GM12878 (cell line): Measurements from ENCODE around the gene AURKAIP1. TPM values are rescaled to one million over a fixed set of nuclear protein-coding genes. Genes with fewer than 3 reads are reported as not detected.
A peak's percentile ranks its signal among the peaks of the same experiment; 100 is the strongest.

Experiments
- ATAC-seq: fragments of 200-7000 bp; cut with Tn5 transposase; 3 replicates; pipeline ENCODE4 v1.9.1; 2020; ENCODE audit warnings: mild to moderate bottlenecking, moderate library complexity
- BruUV-seq: library from RNA; stranded (reverse); fragments of 400-500 nt; replicated peaks from 2 replicates; lab custom pipeline; 2021; lab: Mats Ljungman, UMichigan
- CTCF ChIA-PET: fragments of 300-600 bp; sonication (Branson Sonifier 250); formaldehyde crosslinking; extraction: SDS; loops from one replicate; lab custom pipeline; 2021; ENCODE audit warnings: inconsistent platforms; lab: Yijun Ruan, JAX
- POLR2A ChIA-PET: fragments of 350-600 bp; formaldehyde crosslinking; extraction: SDS; loops from one replicate; lab custom pipeline; 2021; ENCODE audit warnings: inconsistent platforms; lab: Charles Lee
- RAD21 ChIA-PET: fragments of 300-600 bp; sonication (Branson Sonifier 250); formaldehyde crosslinking; loops from one replicate; lab custom pipeline; 2023; ENCODE audit warnings: antibody characterized with exemption; ENCODE audit not compliant: unreplicated experiment; lab: Charles Lee
- SMC1A ChIA-PET: fragments of 300-600 bp; sonication (Branson Sonifier 250); formaldehyde crosslinking; loops from one replicate; lab custom pipeline; 2023; ENCODE audit not compliant: unreplicated experiment, uncharacterized antibody; lab: Charles Lee
- DNase-seq: peaks from one replicate; pipeline ENCODE4 v3.0.0-alpha.2; 2011; ENCODE audit warnings: low read depth, low spot score
- FAIRE-seq: peaks from 3 replicates; lab custom pipeline; 2011; peaks lifted over from hg19 to GRCh38; lab: Jason Lieb, UNC
- H2AFZ ChIP-seq: 2 replicates; pipeline ENCODE4 v1.6.0; 2011; ENCODE audit warnings: low read depth, low read length, control low read depth; ENCODE audit not compliant: control insufficient read depth
- H3K27ac ChIP-seq: 2 replicates; pipeline ENCODE4 v1.5.1; 2011; ENCODE audit warnings: control low read depth; ENCODE audit not compliant: control insufficient read depth, insufficient read depth
- H3K27me3 ChIP-seq, 2 experiments: replicated peaks in 1 of 2; 2 replicates each; pipeline versions ENCODE4 v1.6.0 to v1.6.1; 2011; ENCODE audit warnings: low read length in 1 of 2; ENCODE audit not compliant: control insufficient read depth in 2 of 2, insufficient read depth in 2 of 2
- H3K36me3 ChIP-seq, 2 experiments: 2 replicates each; pipeline ENCODE4 v1.5.1; 2011; ENCODE audit warnings: low read length in 1 of 2; ENCODE audit not compliant: control insufficient read depth in 2 of 2, insufficient read depth in 2 of 2
- H3K4me1 ChIP-seq: 2 replicates; pipeline ENCODE4 v1.6.1; 2011; ENCODE audit warnings: mild to moderate bottlenecking, low read length, moderate library complexity, mixed read lengths; ENCODE audit not compliant: control insufficient read depth, insufficient read depth
- H3K4me2 ChIP-seq: 2 replicates; pipeline ENCODE4 v1.6.0; 2011; ENCODE audit warnings: control low read depth; ENCODE audit not compliant: control insufficient read depth, insufficient read depth
- H3K4me3 ChIP-seq: fragments of 200-600 bp; sonication (generic); 2 replicates; pipeline ENCODE4 v1.5.1; 2016
- H3K79me2 ChIP-seq: 2 replicates; pipeline ENCODE4 v1.6.0; 2011; ENCODE audit warnings: low read length; ENCODE audit not compliant: control insufficient read depth, insufficient read depth
- H3K9ac ChIP-seq: 2 replicates; pipeline ENCODE4 v1.8.0; 2011; ENCODE audit warnings: low read length, control low read depth, mixed read lengths; ENCODE audit not compliant: control insufficient read depth, insufficient read depth
- H3K9me3 ChIP-seq: replicated peaks from 3 replicates; pipeline ENCODE4 v1.5.1; 2011; ENCODE audit warnings: mild to moderate bottlenecking, low read length; ENCODE audit not compliant: control insufficient read depth, insufficient read depth
- H4K20me1 ChIP-seq: 2 replicates; pipeline ENCODE4 v1.6.0; 2011; ENCODE audit not compliant: control insufficient read depth, insufficient read depth
- CHD1 ChIP-seq: IDR thresholded peaks from 2 replicates; pipeline ENCODE4 v1.6.1; 2012; ENCODE audit warnings: low read depth, low read length, improper control_type of control experiment
- ETV6 ChIP-seq, 2 experiments: fragments of 450-650 bp in 1 of 2; IDR thresholded peaks in 1 of 2; conservative IDR thresholded peaks in 1 of 2; 2 replicates each; pipeline ENCODE4 v1.6.1; 2014; ENCODE audit warnings: antibody characterized with exemption in 1 of 2, borderline replicate concordance in 1 of 2, low read depth in 1 of 2, mild to moderate bottlenecking in 1 of 2, moderate library complexity in 1 of 2
- NFIC ChIP-seq: IDR thresholded peaks from 2 replicates; pipeline ENCODE4 v1.6.1; 2012; ENCODE audit warnings: low read depth, mild to moderate bottlenecking, inconsistent platforms, low read length, moderate library complexity
- NR2C1 ChIP-seq: fragments of 450-650 bp; IDR thresholded peaks from 2 replicates; pipeline ENCODE4 v1.6.1; 2017; ENCODE audit warnings: antibody characterized with exemption, mild to moderate bottlenecking, moderate library complexity
- NR2F1 ChIP-seq: fragments of 450-650 bp; conservative IDR thresholded peaks from 2 replicates; pipeline ENCODE4 v1.6.1; 2017; ENCODE audit warnings: mild to moderate bottlenecking
- PAX8 ChIP-seq: fragments of 450-650 bp; IDR thresholded peaks from 2 replicates; pipeline ENCODE4 v1.6.1; 2017; ENCODE audit warnings: mild to moderate bottlenecking, moderate library complexity
- POLR2AphosphoS5 ChIP-seq: IDR thresholded peaks from 2 replicates; pipeline ENCODE4 v1.6.1; 2011; ENCODE audit warnings: mild to moderate bottlenecking, low read length, inconsistent platforms
- RAD51 ChIP-seq: fragments of 450-650 bp; IDR thresholded peaks from 2 replicates; pipeline ENCODE4 v1.6.1; 2016; ENCODE audit warnings: moderate library complexity, mild to moderate bottlenecking, inconsistent platforms
- SREBF2 ChIP-seq: IDR thresholded peaks from 2 replicates; pipeline ENCODE4 v1.6.1; 2012; ENCODE audit warnings: mild to moderate bottlenecking, low read length
- WRNIP1 ChIP-seq: IDR thresholded peaks from 2 replicates; pipeline ENCODE4 v1.6.1; 2011; ENCODE audit warnings: low read depth, low read length, improper control_type of control experiment, borderline replicate concordance
- ZNF24 ChIP-seq: fragments of 450-650 bp; IDR thresholded peaks from 2 replicates; pipeline ENCODE4 v1.6.1; 2017; ENCODE audit warnings: antibody characterized with exemption, mild to moderate bottlenecking
- ZSCAN29 ChIP-seq: fragments of 450-650 bp; IDR thresholded peaks from 2 replicates; pipeline ENCODE4 v1.6.1; 2017; ENCODE audit warnings: mild to moderate bottlenecking, moderate library complexity
- WGBS: methylation state at CpG from one replicate; pipeline ENCODE4 v1.1.6; 2016; ENCODE audit warnings: low lambda C conversion rate; ENCODE audit not compliant: insufficient replicate concordance, insufficient coverage; ENCODE audit errors: missing lambda C conversion rate; 5-methylcytosine and 5-hydroxymethylcytosine counted together
- in situ Hi-C: fragments of 300-500 bp; cut with MboI; formaldehyde crosslinking; loops from 9 replicates; pipeline ENCODE4 v1.14.3; 2018; ENCODE audit warnings: mixed read lengths
- intact Hi-C: fragments of 100-400 bp; cut with micrococcal nuclease; formaldehyde crosslinking; loops from one replicate; pipeline ENCODE4 v1.14.2; 2022; ENCODE audit not compliant: unreplicated experiment
- polyA plus RNA-seq, 11 experiments: library from polyadenylated mRNA; depleted of rRNA in 4 of 11; unstranded in 6 of 11; stranded (reverse) in 5 of 11; fragments of >200 nt; fragmentation: Nextera tagmentation in 4 of 11; fragmentation: Illumina TruSeq in 1 of 11; extraction: Ambion mirVana in 4 of 11; extraction: Trizol in 1 of 11; gene quantifications; 1 replicate in 1 of 11; 2 replicates in 10 of 11; pipeline versions ENCODE4 v1.2.1 to v1.2.3, GENCODE V29; 2011 to 2016; ENCODE audit warnings: inconsistent platforms in 2 of 11, missing spikeins in 2 of 11, low read depth in 1 of 11
- total RNA-seq, 4 experiments: library from RNA; depleted of rRNA in 3 of 4; stranded (reverse); fragments of >200 nt in 3 of 4; fragmentation: Illumina TruSeq in 1 of 4; extraction: Trizol in 1 of 4; gene quantifications; 2 replicates each; pipeline versions ENCODE4 v1.2.1 to v1.2.3, GENCODE V29; 2013 to 2021
- TF ChIP-seq, protein P1 (sequence below): IDR thresholded peaks from 2 replicates; pipeline ENCODE4 v1.6.1; 2012; ENCODE audit warnings: low read length, inconsistent platforms
- TF ChIP-seq, protein P2 (sequence below): fragments of 450-650 bp; conservative IDR thresholded peaks from 2 replicates; pipeline ENCODE4 v1.6.1; 2017; ENCODE audit warnings: mild to moderate bottlenecking, moderate library complexity
- TF ChIP-seq, protein P3 (sequence below): fragments of 450-650 bp; IDR thresholded peaks from 2 replicates; pipeline ENCODE4 v1.6.1; 2017; ENCODE audit warnings: antibody characterized with exemption, mild to moderate bottlenecking, moderate library complexity
- TF ChIP-seq, protein P4 (sequence below): fragments of 450-650 bp; IDR thresholded peaks from 2 replicates; pipeline ENCODE4 v1.6.1; 2014; ENCODE audit warnings: mild to moderate bottlenecking

The AURKAIP1 gene
- total and polyA plus RNA-seq, 10 of the 15 experiments (the other 5 are each of a cell fraction or from before 2014, with no cell fraction given) = 6.5 to 366 (median 120) TPM

DNA sequence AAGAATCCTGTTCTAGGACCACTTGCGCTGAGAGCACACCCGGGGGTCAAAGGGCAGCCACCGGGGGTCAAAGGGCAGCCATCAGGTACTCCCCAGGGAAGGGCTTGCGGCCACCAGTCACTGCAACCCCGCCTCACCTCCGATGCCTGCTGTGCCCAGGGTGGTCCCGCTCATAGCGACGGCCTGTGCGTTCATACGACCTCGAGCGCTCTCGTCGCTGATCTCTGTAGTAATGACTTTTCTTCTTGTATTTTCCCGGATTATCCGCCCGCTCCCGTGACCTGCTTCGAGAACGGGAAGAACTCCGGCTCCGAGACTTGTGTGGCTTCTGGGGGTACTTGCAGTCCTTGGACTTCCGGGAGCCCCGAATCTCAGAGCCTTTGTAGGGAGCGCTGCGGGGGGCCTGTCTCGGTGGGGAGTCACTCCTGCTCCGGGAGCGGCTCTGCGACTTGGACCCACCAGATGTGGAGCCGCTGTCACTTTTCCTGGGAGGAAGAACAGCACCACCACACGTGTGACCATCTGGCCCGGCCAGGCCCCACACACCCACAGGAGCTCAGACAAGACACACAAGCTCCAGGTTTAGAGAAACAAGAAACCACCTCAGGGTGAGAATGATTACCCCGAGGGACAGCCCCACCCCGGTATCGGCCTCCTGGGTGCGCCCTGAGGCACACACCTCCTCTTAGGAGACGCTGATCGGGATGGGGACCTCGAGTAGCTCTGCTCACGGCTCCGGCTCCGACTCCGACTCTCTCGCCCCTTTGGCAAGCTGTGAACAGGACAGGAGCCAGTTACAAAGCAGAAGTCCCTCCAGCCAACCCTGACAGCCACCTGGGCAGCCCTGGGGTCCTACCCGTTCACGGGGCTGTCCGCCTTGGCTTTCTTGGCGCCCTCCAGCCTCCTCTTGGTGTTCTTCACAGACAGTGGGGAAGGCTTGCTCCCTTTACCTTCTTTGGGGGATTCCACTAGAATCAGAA is 12.4 kb upstream of the AURKAIP1 start:
- H3K79me2 ChIP-seq = no peaks in the 10 kb centered on the region
- no peaks in the 10 kb centered on the region for H3K4me1 ChIP-seq
- in situ Hi-C loops = no loop called here
- no peaks in the 10 kb centered on the region for H3K27me3 ChIP-seq
- H3K4me2 ChIP-seq = no peak overlapping the region
- ChIA-PET RAD21 (no interaction called here), SMC1A (interaction anchor here (1.0 kb wide), 1 partner anchor 11 kb away, joined by 3 read pairs; no protein-coding TSS in a partner anchor), POLR2A (no interaction called here), CTCF (interaction anchor here (0.6 to 1.4 kb wide), 3 partner anchors 10 to 15 kb away, joined by 3 to 4 read pairs (median 3); partner anchors contain the start of gene CCNL2)
- H3K36me3 ChIP-seq = peaks cover 37 to 39% of the 10 kb centered on the region in 2 experiments
- intact Hi-C loops = no loop called here
- no peaks in the 10 kb centered on the region for H3K9me3 ChIP-seq
- H2AFZ ChIP-seq = no peak overlapping the region
- H3K27ac ChIP-seq = no peak overlapping the region
- BruUV-seq = no TSS peak
- no peak overlapping the region for H3K9ac ChIP-seq
- FAIRE-seq (no peak), ATAC-seq (no peak), DNase-seq (no peak)
- H3K4me3 ChIP-seq = no peak overlapping the region
- no peaks in the 10 kb centered on the region for H4K20me1 ChIP-seq
- WGBS = 97% methylated on average over 44 of the region's 50 CpGs
- TF ChIP-seq ZNF24 (no peak), ETV6 (conservative IDR thresholded peaks at IDR 0.05 in 1 of 2, IDR thresholded peaks at IDR 0.05 in 1 of 2; ENCODE audit: borderline replicate concordance in 1 of 2, low read depth in 1 of 2) (no peak), SREBF2 (no peak), RAD51 (no peak), PAX8 (no peak), NFIC (no peak), ZSCAN29 (no peak), CHD1 (no peak), NR2C1 (peak; percentile 59), NR2F1 (peak; percentile 67), POLR2AphosphoS5 (peak; percentile 22; the same call in 1 of the 2 replicates), WRNIP1 (no peak)
- TF ChIP-seq, protein P1, sequence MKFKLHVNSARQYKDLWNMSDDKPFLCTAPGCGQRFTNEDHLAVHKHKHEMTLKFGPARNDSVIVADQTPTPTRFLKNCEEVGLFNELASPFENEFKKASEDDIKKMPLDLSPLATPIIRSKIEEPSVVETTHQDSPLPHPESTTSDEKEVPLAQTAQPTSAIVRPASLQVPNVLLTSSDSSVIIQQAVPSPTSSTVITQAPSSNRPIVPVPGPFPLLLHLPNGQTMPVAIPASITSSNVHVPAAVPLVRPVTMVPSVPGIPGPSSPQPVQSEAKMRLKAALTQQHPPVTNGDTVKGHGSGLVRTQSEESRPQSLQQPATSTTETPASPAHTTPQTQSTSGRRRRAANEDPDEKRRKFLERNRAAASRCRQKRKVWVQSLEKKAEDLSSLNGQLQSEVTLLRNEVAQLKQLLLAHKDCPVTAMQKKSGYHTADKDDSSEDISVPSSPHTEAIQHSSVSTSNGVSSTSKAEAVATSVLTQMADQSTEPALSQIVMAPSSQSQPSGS = no peak
- TF ChIP-seq, protein P2, sequence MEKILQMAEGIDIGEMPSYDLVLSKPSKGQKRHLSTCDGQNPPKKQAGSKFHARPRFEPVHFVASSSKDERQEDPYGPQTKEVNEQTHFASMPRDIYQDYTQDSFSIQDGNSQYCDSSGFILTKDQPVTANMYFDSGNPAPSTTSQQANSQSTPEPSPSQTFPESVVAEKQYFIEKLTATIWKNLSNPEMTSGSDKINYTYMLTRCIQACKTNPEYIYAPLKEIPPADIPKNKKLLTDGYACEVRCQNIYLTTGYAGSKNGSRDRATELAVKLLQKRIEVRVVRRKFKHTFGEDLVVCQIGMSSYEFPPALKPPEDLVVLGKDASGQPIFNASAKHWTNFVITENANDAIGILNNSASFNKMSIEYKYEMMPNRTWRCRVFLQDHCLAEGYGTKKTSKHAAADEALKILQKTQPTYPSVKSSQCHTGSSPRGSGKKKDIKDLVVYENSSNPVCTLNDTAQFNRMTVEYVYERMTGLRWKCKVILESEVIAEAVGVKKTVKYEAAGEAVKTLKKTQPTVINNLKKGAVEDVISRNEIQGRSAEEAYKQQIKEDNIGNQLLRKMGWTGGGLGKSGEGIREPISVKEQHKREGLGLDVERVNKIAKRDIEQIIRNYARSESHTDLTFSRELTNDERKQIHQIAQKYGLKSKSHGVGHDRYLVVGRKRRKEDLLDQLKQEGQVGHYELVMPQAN = no peak
- TF ChIP-seq, protein P3, sequence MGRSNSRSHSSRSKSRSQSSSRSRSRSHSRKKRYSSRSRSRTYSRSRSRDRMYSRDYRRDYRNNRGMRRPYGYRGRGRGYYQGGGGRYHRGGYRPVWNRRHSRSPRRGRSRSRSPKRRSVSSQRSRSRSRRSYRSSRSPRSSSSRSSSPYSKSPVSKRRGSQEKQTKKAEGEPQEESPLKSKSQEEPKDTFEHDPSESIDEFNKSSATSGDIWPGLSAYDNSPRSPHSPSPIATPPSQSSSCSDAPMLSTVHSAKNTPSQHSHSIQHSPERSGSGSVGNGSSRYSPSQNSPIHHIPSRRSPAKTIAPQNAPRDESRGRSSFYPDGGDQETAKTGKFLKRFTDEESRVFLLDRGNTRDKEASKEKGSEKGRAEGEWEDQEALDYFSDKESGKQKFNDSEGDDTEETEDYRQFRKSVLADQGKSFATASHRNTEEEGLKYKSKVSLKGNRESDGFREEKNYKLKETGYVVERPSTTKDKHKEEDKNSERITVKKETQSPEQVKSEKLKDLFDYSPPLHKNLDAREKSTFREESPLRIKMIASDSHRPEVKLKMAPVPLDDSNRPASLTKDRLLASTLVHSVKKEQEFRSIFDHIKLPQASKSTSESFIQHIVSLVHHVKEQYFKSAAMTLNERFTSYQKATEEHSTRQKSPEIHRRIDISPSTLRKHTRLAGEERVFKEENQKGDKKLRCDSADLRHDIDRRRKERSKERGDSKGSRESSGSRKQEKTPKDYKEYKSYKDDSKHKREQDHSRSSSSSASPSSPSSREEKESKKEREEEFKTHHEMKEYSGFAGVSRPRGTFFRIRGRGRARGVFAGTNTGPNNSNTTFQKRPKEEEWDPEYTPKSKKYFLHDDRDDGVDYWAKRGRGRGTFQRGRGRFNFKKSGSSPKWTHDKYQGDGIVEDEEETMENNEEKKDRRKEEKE = no peak
- TF ChIP-seq, protein P4, sequence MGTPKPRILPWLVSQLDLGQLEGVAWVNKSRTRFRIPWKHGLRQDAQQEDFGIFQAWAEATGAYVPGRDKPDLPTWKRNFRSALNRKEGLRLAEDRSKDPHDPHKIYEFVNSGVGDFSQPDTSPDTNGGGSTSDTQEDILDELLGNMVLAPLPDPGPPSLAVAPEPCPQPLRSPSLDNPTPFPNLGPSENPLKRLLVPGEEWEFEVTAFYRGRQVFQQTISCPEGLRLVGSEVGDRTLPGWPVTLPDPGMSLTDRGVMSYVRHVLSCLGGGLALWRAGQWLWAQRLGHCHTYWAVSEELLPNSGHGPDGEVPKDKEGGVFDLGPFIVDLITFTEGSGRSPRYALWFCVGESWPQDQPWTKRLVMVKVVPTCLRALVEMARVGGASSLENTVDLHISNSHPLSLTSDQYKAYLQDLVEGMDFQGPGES = no peak
